Stimulated activated naive CD4-positive, alpha-beta T cell (primary cell): Measurements from ENCODE around the gene LRP5.
A peak's percentile ranks its signal among the peaks of the same experiment; 100 is the strongest.

Experiments used
- DNase-seq, 6 experiments: peaks; one replicate each; lab custom pipeline; 2025; lab: John Stamatoyannopoulos, UW

The LRP5 gene

GRCh38 chr11:68312117-68312779 is at the start of gene LRP5:
TSS of gene LRP5 (plus strand) at chr11:68312591. CDS start at chr11:68312715, 124 bp downstream.
- no peak for DNase-seq

GRCh38 chr11:68263444-68264035 is 48.9 kb upstream of the LRP5 start:
- DNase-seq: no peak

GRCh38 chr11:68264244-68264643 is 48.1 kb upstream of the LRP5 start:
- no peak for DNase-seq

- DNase-seq: no peak
Measured at GRCh38 chr11:68264741-68265540, 47.5 kb upstream of the LRP5 start.

GRCh38 chr11:68266121-68266891 is 46.1 kb upstream of the LRP5 start:
- DNase-seq: no peak

- DNase-seq: no peak
Measured at GRCh38 chr11:68266936-68267880, 45.2 kb upstream of the LRP5 start.

- no peak for DNase-seq
Measured at GRCh38 chr11:68267881-68268240, 44.5 kb upstream of the LRP5 start.

- DNase-seq: no peak
Measured at GRCh38 chr11:68269414-68270081, 42.8 kb upstream of the LRP5 start.

- no peak for DNase-seq
Measured at GRCh38 chr11:68270196-68271022, 42.0 kb upstream of the LRP5 start.

GRCh38 chr11:68271023-68271780 is 41.2 kb upstream of the LRP5 start:
- DNase-seq: peak; percentile 26 to 67 (median 44)

- peak; percentile 81 to 92 (median 87) for DNase-seq
Measured at GRCh38 chr11:68271781-68272608, 40.4 kb upstream of the LRP5 start, which contains the start of gene C11orf24. TSS of gene C11orf24 (minus strand) at chr11:68271973. CDS start at chr11:68263767, 8,206 bp downstream.

- DNase-seq: no peak
Measured at GRCh38 chr11:68273026-68273738, 39.2 kb upstream of the LRP5 start.

GRCh38 chr11:68274306-68274705 is 38.1 kb upstream of the LRP5 start:
- DNase-seq: no peak

- no peak for DNase-seq
Measured at GRCh38 chr11:68275721-68276507, 36.5 kb upstream of the LRP5 start.

GRCh38 chr11:68276861-68277260 is 35.5 kb upstream of the LRP5 start:
- no peak for DNase-seq

- DNase-seq: no peak
Measured at GRCh38 chr11:68279676-68280075, 32.7 kb upstream of the LRP5 start.
